Measurements from ENCODE around the gene CA10. TPM values are rescaled to one million over a fixed set of nuclear protein-coding genes. Genes with fewer than 3 reads are reported as not detected.

The CA10 gene
- total RNA-seq, 1 experiment from 2014 or later, result 0.46 TPM

- H3K27ac ChIP-seq (ENCODE audit: insufficient read length, low read depth, low read length), result no peak overlapping the region
- no peak overlapping the region for H2AFZ ChIP-seq (ENCODE audit: low read length)
- no peak overlapping the region for H2BK20ac ChIP-seq (ENCODE audit: low read depth, low read length, poor library complexity, severe bottlenecking)
- no peaks in the 10 kb centered on the region for H3K79me2 ChIP-seq (ENCODE audit: insufficient read depth, low read length)
- H4K91ac ChIP-seq (ENCODE audit: insufficient read length, low read depth, low read length), result no peak overlapping the region
- Mint-ChIP-seq H3K9me3 (peaks cover 3% of the 10 kb centered on the region in 2 experiments; a peak in 2 of 5 replicates), H3K4me1 (peaks cover 2 to 3% of the 10 kb centered on the region in 2 experiments; a peak in 3 of 4 replicates), H3K36me3 (ENCODE audit: insufficient read depth in 1 of 3, low read depth in 3 of 3) (peaks cover 0 to 6% (median 0%) of the 10 kb centered on the region in 3 experiments; a peak in 2 of 7 replicates), H3K27ac (no peak overlapping the region), H3K27me3 (ENCODE audit: low read depth) (no peaks in the 10 kb centered on the region), H3K4me3 (no peak overlapping the region)
- H3K9ac ChIP-seq (ENCODE audit: extremely low read depth, insufficient read length, low read length), result no peak overlapping the region
- H3K4me1 ChIP-seq (ENCODE audit: insufficient read depth, low read length), result no peaks in the 10 kb centered on the region
- H2BK15ac ChIP-seq (ENCODE audit: low read depth, low read length), result no peak overlapping the region
- H3K18ac ChIP-seq (ENCODE audit: insufficient read length, low read depth, low read length), result no peak overlapping the region
- no peak overlapping the region for H2BK120ac ChIP-seq (ENCODE audit: low read depth, low read length, poor library complexity, severe bottlenecking)
- no peak overlapping the region for H3K56ac ChIP-seq (ENCODE audit: insufficient read length, low read depth, low read length)
- H2AK5ac ChIP-seq (ENCODE audit: insufficient read length, low read length), result no peak overlapping the region
- H3K23me2 ChIP-seq (ENCODE audit: insufficient read length, low read depth, low read length, poor library complexity, severe bottlenecking), result no peaks in the 10 kb centered on the region
- no CpG with 5 or more reads among the region's 2 CpGs for WGBS (ENCODE audit: extremely low coverage, insufficient read length, low lambda C conversion rate)
- H2BK12ac ChIP-seq (ENCODE audit: insufficient read length, low read depth, low read length), result no peak overlapping the region
- no peak overlapping the region for H3K4ac ChIP-seq (ENCODE audit: low read depth, low read length)
- H4K8ac ChIP-seq (replicated peaks; ENCODE audit: insufficient read length, low read depth, low read length), result no peak overlapping the region
- DNase-seq, result no peak
- H3K9me3 ChIP-seq (ENCODE audit: control insufficient read depth, low read depth, low read length), result no peaks in the 10 kb centered on the region
- no peak overlapping the region for H3K23ac ChIP-seq (ENCODE audit: insufficient read length, low read depth, low read length)
- no peak for TF ChIP-seq CTCF (conservative IDR thresholded peaks at IDR 0.05)
- H4K5ac ChIP-seq (ENCODE audit: insufficient read length, low read depth, low read length), result no peak overlapping the region
- no peaks in the 10 kb centered on the region for H4K20me1 ChIP-seq (ENCODE audit: control insufficient read depth, insufficient read depth, insufficient read length)
- no peaks in the 10 kb centered on the region for H3K79me1 ChIP-seq (ENCODE audit: insufficient read depth, low read depth, low read length, poor library complexity, severe bottlenecking)
- no peak overlapping the region for H3K4me2 ChIP-seq (ENCODE audit: insufficient read depth, insufficient read length, low read length)
- no peak overlapping the region for H3T11ph ChIP-seq (ENCODE audit: low read length)
- H2BK5ac ChIP-seq (ENCODE audit: insufficient read length, low read length), result no peak overlapping the region
- H3K14ac ChIP-seq (ENCODE audit: insufficient read depth, low read length), result no peak overlapping the region
- H3K27me3 ChIP-seq (ENCODE audit: insufficient read depth, low read length), result no peaks in the 10 kb centered on the region
Measured at GRCh38 chr17:51768706-51769105, 389.8 kb downstream of the CA10 start.

Data from H9 (cell line).